ENCODE results near the gene AADACL4. TPM values are rescaled to one million over a fixed set of nuclear protein-coding genes. Genes with fewer than 3 reads are reported as not detected.

AADACL4 gene
- total and polyA plus RNA-seq, 9 of the 15 experiments (the other 6 are each of a cell fraction or from before 2014, with no cell fraction given), result not detected

- no peak for TF ChIP-seq POLR2B (IDR thresholded peaks at IDR 0.05; ENCODE audit: low read depth, partially characterized antibody)
- no peak for TF ChIP-seq ZC3H8 (IDR thresholded peaks at IDR 0.05)
- no peak for TF ChIP-seq POLR2G (IDR thresholded peaks at IDR 0.05; ENCODE audit: low read depth, low read length)
- TF ChIP-seq ZNF143 (CRISPR knock-in tag; IDR thresholded peaks at IDR 0.05), result no peak
- TF ChIP-seq ZBTB40 (IDR thresholded peaks at IDR 0.05), result no peak
- no peak for TF ChIP-seq ZBTB40 (CRISPR knock-in tag; IDR thresholded peaks at IDR 0.05)
- no peak for TF ChIP-seq EWSR1 (IDR thresholded peaks at IDR 0.05; ENCODE audit: borderline replicate concordance, low read depth, partially characterized antibody)
- no peak for TF ChIP-seq ARID3B (CRISPR knock-in tag; IDR thresholded peaks at IDR 0.05; ENCODE audit: borderline replicate concordance)
- no peak for TF ChIP-seq ZNF551 (CRISPR knock-in tag; IDR thresholded peaks at IDR 0.05)
- no peak for TF ChIP-seq MCM5 (IDR thresholded peaks at IDR 0.05; ENCODE audit: low read depth)
- peak in 1 of 2 experiments; percentile 44; a peak in 1 of 4 replicates for TF ChIP-seq ZMIZ1 (IDR thresholded peaks at IDR 0.05; ENCODE audit: low read depth in 2 of 2, low read length in 2 of 2)
- 0 out of 2 replicates have a peak, but pooled peaks have one; percentile 16 for TF ChIP-seq KLF6 (CRISPR knock-in tag; IDR thresholded peaks at IDR 0.05; ENCODE audit: borderline replicate concordance)
- no peak for TF ChIP-seq MAFG (tag; conservative IDR thresholded peaks at IDR 0.05)
Measured at GRCh38 chr1:12619792-12620487, 23.9 kb upstream of the AADACL4 start (continued).

All from K562 (cell line).